Activated CD8-positive, alpha-beta memory T cell treated with anti-CD3 and anti-CD28 coated beads for 4 hours (primary cell): ENCODE data around the gene MAT1A.
"Not testable (repeated sequence)": the region's sequence is repeated elsewhere in the genome, so short reads cannot be mapped to it uniquely, and the experiment has no call there.

Experiments used
- DNase-seq, 2 donors: peaks; one replicate each; pipeline ENCODE4 v3.0.0-alpha.2; 2020; ENCODE audit warnings: low read depth in 2 of 2

MAT1A gene

DNA sequence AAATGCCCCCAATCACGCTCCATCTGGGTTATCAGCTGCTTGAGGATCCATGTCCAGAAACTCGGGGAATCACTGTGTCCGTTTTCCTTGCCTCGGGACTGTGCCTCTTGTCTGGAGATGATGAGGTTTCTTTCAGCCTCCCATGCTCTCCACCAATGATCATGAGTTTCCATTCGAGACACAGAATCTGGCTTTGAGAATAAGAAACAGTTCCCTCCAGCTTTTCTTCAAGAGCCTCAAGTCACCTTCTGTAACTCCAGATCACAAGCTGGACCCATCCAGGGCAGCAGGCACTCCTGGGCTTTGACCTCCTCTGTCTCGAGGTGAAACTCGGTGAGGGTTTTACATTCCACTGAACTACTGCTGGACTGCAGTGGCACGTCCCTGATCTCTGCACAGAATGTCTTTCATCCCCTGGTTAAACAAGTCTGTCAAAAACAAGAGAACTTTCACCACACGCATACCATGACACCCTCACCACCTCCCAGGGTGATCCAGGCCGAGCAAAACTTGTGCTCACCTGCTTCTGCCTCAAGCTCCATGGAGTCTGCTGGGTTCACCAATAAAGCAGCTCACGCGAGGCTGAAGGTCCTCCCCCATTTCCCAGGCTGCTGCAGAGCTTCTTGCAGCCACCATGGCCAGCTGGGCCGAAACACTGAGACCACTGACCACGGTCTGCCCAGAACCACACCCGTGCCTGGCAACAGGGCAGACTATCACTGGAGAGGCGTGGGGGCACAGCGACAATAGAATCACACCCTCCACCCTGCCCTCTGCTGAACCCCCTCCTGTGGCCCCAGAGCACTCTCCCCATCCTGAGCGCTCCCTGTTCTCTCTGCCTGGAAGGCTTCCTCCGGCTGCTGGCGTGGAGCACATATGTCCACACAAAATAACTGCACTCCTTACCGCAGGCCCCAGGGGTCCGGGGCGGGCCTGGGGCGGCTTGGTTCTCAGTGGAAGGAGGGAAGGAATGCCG is 25.1 kb downstream of the MAT1A start:
- no peak for DNase-seq

DNA sequence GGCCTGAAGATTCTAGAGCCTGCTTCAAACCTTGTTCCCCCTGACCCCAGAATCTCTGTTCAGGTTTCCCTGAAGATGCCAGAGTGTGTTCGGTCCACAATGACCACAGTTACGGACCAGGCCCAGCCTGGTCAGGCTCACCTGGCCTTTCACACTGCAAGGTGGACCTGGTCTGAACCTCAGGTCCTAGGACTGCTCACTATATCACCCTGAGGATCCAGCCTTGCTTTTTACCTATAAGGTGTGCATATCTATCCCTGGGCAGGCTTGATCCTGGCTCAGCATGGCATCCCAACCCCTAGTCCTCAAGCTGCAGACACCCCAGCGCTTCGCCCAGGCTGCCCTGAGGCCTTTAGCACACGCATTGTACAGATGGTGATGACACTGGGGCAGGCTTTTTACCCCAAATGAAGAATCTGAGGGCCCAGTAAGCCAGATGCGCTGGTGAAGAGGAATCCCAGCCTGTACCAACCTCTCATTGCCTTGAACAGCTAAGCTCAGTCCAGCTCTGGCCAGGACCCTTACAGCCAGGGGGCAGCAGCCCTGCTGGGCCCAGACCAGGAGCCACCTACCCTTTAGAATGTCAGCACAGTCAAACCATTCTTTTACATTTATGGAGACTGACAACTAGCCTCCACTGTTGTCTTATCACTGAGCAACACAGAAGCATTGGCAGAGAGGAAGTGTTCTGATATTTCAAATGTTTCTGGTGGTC is 28.0 kb downstream of the MAT1A start:
- no peak for DNase-seq

GRCh38 chr10:80260295-80261243 is 28.9 kb downstream of the MAT1A start:
- DNase-seq = peak in 1 of 2 donors; percentile 4

- DNase-seq = no peak
These were observed 30.0 kb downstream of the MAT1A start for GRCh38 chr10:80259405-80259871.

GRCh38 chr10:80256798-80257197 is 32.7 kb downstream of the MAT1A start:
- DNase-seq = not testable (repeated sequence)

GRCh38 chr10:80254726-80255125 is 34.7 kb downstream of the MAT1A start:
- DNase-seq = not testable (repeated sequence)

GRCh38 chr10:80253963-80254271 is 35.5 kb downstream of the MAT1A start:
- DNase-seq = not testable (repeated sequence)

- DNase-seq = no peak
These were observed 36.0 kb downstream of the MAT1A start for GRCh38 chr10:80253266-80253962.

GRCh38 chr10:80252296-80252887 is 37.1 kb downstream of the MAT1A start:
- DNase-seq = no peak

DNA sequence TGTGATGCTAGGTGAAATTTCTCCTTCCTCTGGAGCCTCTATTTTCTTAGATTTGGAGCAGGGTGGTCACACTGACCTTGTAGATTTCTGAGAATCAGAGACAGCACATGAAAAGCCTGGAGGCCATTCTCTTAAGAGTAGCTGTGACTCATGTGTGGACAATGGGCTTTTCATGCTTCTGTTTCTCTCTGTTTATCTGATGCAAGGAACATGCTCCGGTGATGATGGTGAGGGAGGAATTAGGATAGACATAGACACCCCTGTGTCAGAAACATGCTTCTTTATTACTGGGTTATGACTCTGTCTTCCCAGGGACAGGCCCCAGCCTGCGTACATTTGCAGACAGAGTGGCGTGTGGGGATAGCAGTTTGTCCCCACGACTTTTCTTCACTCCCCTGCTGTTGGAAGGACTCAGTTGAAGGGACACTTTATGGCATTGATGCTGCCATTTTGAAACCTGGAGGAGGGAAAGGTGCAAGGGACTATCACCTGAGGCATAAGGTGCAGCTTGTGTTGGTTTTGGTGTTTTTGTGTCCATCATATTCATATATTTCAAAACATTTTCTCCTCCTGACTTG is 37.7 kb downstream of the MAT1A start:
- not testable (repeated sequence) for DNase-seq

DNA sequence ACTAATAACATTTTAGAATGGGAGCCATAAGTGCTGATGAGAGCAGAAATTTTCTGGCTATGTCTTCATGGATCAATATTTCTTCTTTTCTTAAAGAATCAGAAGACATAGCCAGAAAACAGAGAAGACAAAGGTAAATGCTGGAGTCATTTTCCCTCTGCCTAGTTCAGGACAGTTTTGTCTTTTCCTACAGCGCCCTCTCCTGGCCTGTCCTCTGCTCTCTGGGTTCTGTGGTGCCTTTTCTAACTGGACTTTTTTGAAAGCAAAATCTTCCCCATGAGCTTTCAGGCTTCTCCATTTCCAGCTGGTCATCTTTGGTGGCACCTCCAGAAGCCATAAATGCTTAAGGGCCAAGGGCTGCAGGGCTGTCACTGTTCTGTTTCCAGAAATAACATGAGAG is 39.1 kb downstream of the MAT1A start:
- DNase-seq = not testable (repeated sequence)

DNA sequence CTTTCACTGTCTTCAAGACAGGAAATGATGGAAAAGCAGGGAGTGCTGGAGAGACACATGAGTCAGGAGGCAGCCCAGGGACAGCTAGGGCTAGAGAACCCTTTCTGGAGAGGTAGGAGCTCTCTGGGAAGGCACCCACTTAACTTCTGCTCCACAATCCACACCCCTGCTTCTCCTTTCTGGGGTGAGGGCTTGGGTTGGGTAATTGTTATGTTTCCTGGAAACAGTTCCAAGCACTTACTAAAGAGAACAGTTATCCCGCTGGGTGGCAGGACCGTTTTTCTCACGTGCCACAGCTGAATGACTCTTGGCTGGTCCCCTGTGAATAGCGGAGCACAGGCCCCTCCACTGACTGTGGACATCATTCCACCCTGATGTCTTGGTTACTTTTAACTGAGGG is 39.6 kb downstream of the MAT1A start:
- not testable (repeated sequence) for DNase-seq

DNA sequence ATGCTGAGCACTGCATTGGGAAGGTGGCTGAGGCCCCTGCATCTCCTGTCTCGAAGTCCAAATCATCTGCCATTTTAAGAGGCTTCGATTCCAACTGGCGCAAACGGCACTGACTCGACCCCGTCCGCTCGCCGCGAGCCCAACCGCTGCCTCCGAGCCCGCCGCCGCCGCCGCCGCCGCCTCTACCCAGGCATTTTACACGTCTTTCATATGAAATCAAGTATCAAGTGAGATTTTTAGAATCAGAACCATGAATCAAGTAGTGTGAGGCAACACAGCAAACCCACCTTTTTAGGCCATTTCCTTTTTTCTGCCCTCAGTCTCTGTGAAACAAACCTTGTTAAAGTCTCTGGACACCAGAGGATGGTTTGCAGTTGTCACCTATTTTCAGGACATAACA is 41.8 kb downstream of the MAT1A start:
- not testable (repeated sequence) for DNase-seq

- DNase-seq = not testable (repeated sequence)
These were observed 45.1 kb downstream of the MAT1A start for GRCh38 chr10:80244371-80244770.

DNA sequence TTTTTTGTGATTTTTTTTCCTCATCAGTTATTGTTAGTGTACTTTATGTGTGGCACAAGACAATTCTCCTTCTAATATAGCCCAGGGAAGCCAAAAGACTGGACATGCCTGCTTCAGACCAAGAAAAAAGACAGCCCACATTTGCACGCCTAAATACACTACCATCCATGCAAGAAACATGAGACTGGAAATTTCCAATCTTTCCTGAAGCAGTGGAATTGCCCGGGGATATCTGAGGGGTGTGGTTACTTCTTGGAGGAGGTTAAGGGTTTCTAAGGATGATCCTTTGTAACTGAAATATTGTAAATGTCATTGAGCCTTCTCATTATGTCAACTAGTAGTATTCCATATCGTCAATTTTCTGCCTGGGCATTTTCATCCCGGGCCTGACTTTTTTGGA is 47.1 kb downstream of the MAT1A start:
- not testable (repeated sequence) for DNase-seq

GRCh38 chr10:80236457-80236856 is 53.0 kb downstream of the MAT1A start:
- DNase-seq = not testable (repeated sequence)

GRCh38 chr10:80234331-80235235 is 54.9 kb downstream of the MAT1A start:
- DNase-seq = not testable (repeated sequence)

- not testable (repeated sequence) for DNase-seq
These were observed 55.6 kb downstream of the MAT1A start for GRCh38 chr10:80233871-80234270.

DNA sequence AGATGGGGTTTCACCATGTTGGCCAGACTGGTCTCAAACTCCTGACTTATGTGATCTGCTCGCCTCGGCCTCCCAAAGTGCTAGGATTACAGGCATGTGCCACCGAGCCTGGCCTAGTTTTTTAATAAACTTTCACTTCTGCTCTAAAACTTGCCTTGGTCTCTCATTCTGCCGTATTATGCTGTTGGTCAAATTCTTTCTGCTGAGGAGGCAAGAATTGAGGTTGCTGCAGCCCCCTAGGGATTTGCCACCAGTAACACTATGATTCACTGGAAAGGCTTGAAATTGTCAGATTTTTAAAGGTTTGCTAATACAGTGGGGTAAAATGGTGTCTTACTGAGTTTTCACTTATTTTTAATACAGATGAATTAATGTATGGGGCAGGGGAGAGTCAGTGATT is 62.7 kb downstream of the MAT1A start:
- not testable (repeated sequence) for DNase-seq
